Mesenchymal stem cell (in vitro differentiated cells and primary cell): ENCODE results near the gene RABEP2.

Source experiments
- DNase-seq: peaks from one replicate; pipeline ENCODE4 v3.0.0-alpha.2; 2013
- H2AFZ ChIP-seq: one replicate; pipeline ENCODE4 v1.6.1; 2013; ENCODE audit warnings: low read depth, mild to moderate bottlenecking, control low read depth, inconsistent platforms, low read length, moderate library complexity
- H2AK5ac ChIP-seq: 2 replicates; pipeline ENCODE4 v1.6.1; 2013; ENCODE audit warnings: low read length, moderate library complexity, mild to moderate bottlenecking, inconsistent platforms; ENCODE audit not compliant: severe bottlenecking
- H2BK120ac ChIP-seq: one replicate; pipeline ENCODE4 v1.6.1; 2013; ENCODE audit warnings: low read depth, mild to moderate bottlenecking, inconsistent platforms, low read length, moderate library complexity
- H2BK12ac ChIP-seq, 2 experiments: one replicate each; pipeline ENCODE4 v1.6.1; 2013; ENCODE audit warnings: inconsistent platforms in 2 of 2, low read length in 2 of 2, mild to moderate bottlenecking in 2 of 2, moderate library complexity in 2 of 2, control low read depth in 1 of 2
- H2BK15ac ChIP-seq: one replicate; pipeline ENCODE4 v1.6.1; 2013; ENCODE audit warnings: mild to moderate bottlenecking, low read depth, inconsistent platforms; ENCODE audit not compliant: poor library complexity, severe bottlenecking
- H2BK5ac ChIP-seq: 2 replicates; pipeline ENCODE4 v1.6.1; 2013; ENCODE audit warnings: low read depth, mild to moderate bottlenecking, low read length, control low read depth, inconsistent platforms; ENCODE audit not compliant: poor library complexity, severe bottlenecking
- H3K14ac ChIP-seq, 2 experiments: one replicate each; pipeline ENCODE4 v1.6.1; 2013; ENCODE audit warnings: inconsistent platforms in 2 of 2, low read length in 2 of 2, control low read depth in 1 of 2, mild to moderate bottlenecking in 1 of 2, moderate library complexity in 1 of 2
- H3K18ac ChIP-seq, 2 experiments: one replicate each; pipeline ENCODE4 v1.6.1; 2013; ENCODE audit warnings: inconsistent platforms in 2 of 2, low read length in 2 of 2, control low read depth in 1 of 2, low read depth in 1 of 2, mild to moderate bottlenecking in 1 of 2
- H3K23ac ChIP-seq, 2 experiments: one replicate each; pipeline ENCODE4 v1.6.1; 2013; ENCODE audit warnings: inconsistent platforms in 2 of 2, low read length in 2 of 2, mild to moderate bottlenecking in 2 of 2, moderate library complexity in 2 of 2, control low read depth in 1 of 2
- H3K27ac ChIP-seq: 2 replicates; pipeline ENCODE4 v1.5.1; 2013; ENCODE audit warnings: mild to moderate bottlenecking, moderate library complexity, low read length, control low read depth, inconsistent platforms; ENCODE audit not compliant: poor library complexity, severe bottlenecking
- H3K27me3 ChIP-seq, 2 experiments: 2 replicates each; pipeline versions ENCODE4 v1.6.1 to v1.7.0; 2013; ENCODE audit warnings: low read length in 2 of 2, mild to moderate bottlenecking in 2 of 2, moderate library complexity in 2 of 2, control low read depth in 1 of 2, inconsistent platforms in 1 of 2; ENCODE audit not compliant: control insufficient read depth in 1 of 2, insufficient read depth in 1 of 2
- H3K36me3 ChIP-seq, 2 experiments: 2 replicates each; pipeline versions ENCODE4 v1.6.1 to v1.7.0; 2013; ENCODE audit warnings: low read length in 2 of 2, control low read depth in 1 of 2, inconsistent platforms in 1 of 2, low read depth in 1 of 2, mild to moderate bottlenecking in 1 of 2; ENCODE audit not compliant: insufficient read depth in 2 of 2, control insufficient read depth in 1 of 2
- H3K4ac ChIP-seq, 2 experiments: one replicate each; pipeline ENCODE4 v1.6.1; 2013; ENCODE audit warnings: inconsistent platforms in 2 of 2, low read length in 2 of 2, mild to moderate bottlenecking in 2 of 2, moderate library complexity in 2 of 2, control low read depth in 1 of 2, low read depth in 1 of 2
- H3K4me1 ChIP-seq: 2 replicates; pipeline ENCODE4 v1.6.1; 2013; ENCODE audit warnings: low read depth, low read length, control low read depth; ENCODE audit not compliant: control insufficient read depth, insufficient read depth
- H3K4me2 ChIP-seq: 2 replicates; pipeline ENCODE4 v1.6.1; 2013; ENCODE audit warnings: low read length, mild to moderate bottlenecking, inconsistent platforms; ENCODE audit not compliant: poor library complexity, severe bottlenecking
- H3K4me3 ChIP-seq, 2 experiments: 2 replicates each; pipeline versions ENCODE4 v1.5.1 to v1.7.0; 2013; ENCODE audit warnings: low read length in 2 of 2, mild to moderate bottlenecking in 2 of 2, control low read depth in 1 of 2, low read depth in 1 of 2; ENCODE audit not compliant: insufficient read depth in 1 of 2
- H3K79me1 ChIP-seq: replicated peaks from 2 replicates; pipeline ENCODE4 v1.6.1; 2013; ENCODE audit warnings: mild to moderate bottlenecking, control low read depth, low read length, inconsistent platforms; ENCODE audit not compliant: poor library complexity, severe bottlenecking
- H3K9ac ChIP-seq: 2 replicates; pipeline ENCODE4 v1.7.0; 2013; ENCODE audit warnings: mild to moderate bottlenecking, low read length, moderate library complexity
- H3K9me3 ChIP-seq: 2 replicates; pipeline ENCODE4 v1.7.0; 2013; ENCODE audit warnings: mild to moderate bottlenecking, low read length; ENCODE audit not compliant: control insufficient read depth
- H4K8ac ChIP-seq: one replicate; pipeline ENCODE4 v1.6.1; 2013; ENCODE audit warnings: inconsistent platforms, mild to moderate bottlenecking, low read length, moderate library complexity
- H4K91ac ChIP-seq: one replicate; pipeline ENCODE4 v1.6.1; 2013; ENCODE audit warnings: mild to moderate bottlenecking, low read length, inconsistent platforms
- WGBS: methylation state at CpG from one replicate; pipeline ENCODE4 v1.1.7; 2013; ENCODE audit warnings: mixed read lengths; 5-methylcytosine and 5-hydroxymethylcytosine counted together

The RABEP2 gene

GRCh38 chr16:28958216-28958615, 33.2 kb upstream of the RABEP2 start:
- Histone ChIP-seq H3K9ac (no peak overlapping the region), H3K36me3 (peaks cover 73 to 85% of the 10 kb centered on the region in 2 experiments), H3K9me3 (no peaks in the 10 kb centered on the region), H4K91ac (no peak overlapping the region), H3K14ac (no peak overlapping the region), H3K4ac (no peak overlapping the region), H2AFZ (no peak overlapping the region), H3K27ac (no peak overlapping the region), H3K18ac (no peak overlapping the region), H3K23ac (no peak overlapping the region), H4K8ac (no peak overlapping the region), H2BK15ac (no peak overlapping the region), H3K4me3 (no peak overlapping the region), H2BK12ac (no peak overlapping the region), H3K79me1 (peaks cover 41% of the 10 kb centered on the region), H3K27me3 (no peaks in the 10 kb centered on the region), H3K4me2 (no peak overlapping the region), H2BK120ac (no peak overlapping the region), H3K4me1 (no peaks in the 10 kb centered on the region), H2AK5ac (no peak overlapping the region), H2BK5ac (no peak overlapping the region)
- no peak for DNase-seq
- WGBS: 95% methylated on average over 9 of the region's 9 CpGs

GRCh38 chr16:28951410-28951943, 26.4 kb upstream of the RABEP2 start:
- Histone ChIP-seq H3K9me3 (no peaks in the 10 kb centered on the region), H3K36me3 (peaks cover 29 to 38% of the 10 kb centered on the region in 2 experiments), H2AK5ac (no peak overlapping the region), H3K18ac (peak overlapping the region in 1 of 2 experiments; percentile 77), H3K23ac (peak overlapping the region in 1 of 2 experiments; percentile 57), H3K27ac (no peak overlapping the region), H3K4me3 (peak overlapping the region; percentile 93 to 95), H2BK12ac (no peak overlapping the region), H3K4ac (no peak overlapping the region), H2BK15ac (peak overlapping the region; percentile 78), H3K4me2 (peak overlapping the region; percentile 97), H2BK5ac (no peak overlapping the region), H3K14ac (no peak overlapping the region), H3K27me3 (no peaks in the 10 kb centered on the region), H3K9ac (peak overlapping the region; percentile 90), H3K79me1 (peaks cover 28% of the 10 kb centered on the region), H2AFZ (peak overlapping the region; percentile 80), H3K4me1 (peaks cover 9% of the 10 kb centered on the region), H2BK120ac (peak overlapping the region; percentile 54), H4K8ac (no peak overlapping the region), H4K91ac (peak overlapping the region; percentile 74)
- no peak for DNase-seq
- WGBS: 2% methylated on average over 17 of the region's 17 CpGs

GRCh38 chr16:28950648-28951409, 25.8 kb upstream of the RABEP2 start, which contains the start of gene NFATC2IP:
TSS of gene NFATC2IP (plus strand) at chr16:28950937. CDS start at chr16:28951012, 75 bp downstream.
- DNase-seq: peak; percentile 100

GRCh38 chr16:28946681-28947080, 21.6 kb upstream of the RABEP2 start:
- Histone ChIP-seq H3K23ac (no peak overlapping the region), H4K91ac (no peak overlapping the region), H3K79me1 (peaks cover 2% of the 10 kb centered on the region), H3K4me2 (no peak overlapping the region), H3K9me3 (no peaks in the 10 kb centered on the region), H2BK15ac (no peak overlapping the region), H2BK120ac (no peak overlapping the region), H3K4ac (no peak overlapping the region), H3K4me1 (peaks cover 8% of the 10 kb centered on the region), H2BK12ac (no peak overlapping the region), H3K9ac (no peak overlapping the region), H3K18ac (no peak overlapping the region), H3K4me3 (no peak overlapping the region), H4K8ac (no peak overlapping the region), H2BK5ac (no peak overlapping the region), H2AFZ (no peak overlapping the region), H3K27me3 (no peaks in the 10 kb centered on the region), H3K36me3 (no peaks in the 10 kb centered on the region), H3K27ac (no peak overlapping the region), H3K14ac (no peak overlapping the region), H2AK5ac (no peak overlapping the region)
- no peak for DNase-seq
- 78% methylated on average over 2 of the region's 4 CpGs for WGBS

More at GRCh38 chr16:28950648-28951409, 25.8 kb upstream of the RABEP2 start, which contains the start of gene NFATC2IP:
- Histone ChIP-seq H3K4ac (peak within 1 kb of the TSS; percentile 46 to 88), H3K4me1 (peaks cover 10% of the 10 kb centered on the region), H3K4me2 (peak within 1 kb of the TSS; percentile 97), H3K9me3 (no peaks in the 10 kb centered on the region), H2AK5ac (no peak within 1 kb of the TSS), H2BK12ac (peak within 1 kb of the TSS in 1 of 2 experiments; percentile 6), H4K8ac (peak within 1 kb of the TSS; percentile 90), H3K14ac (peak within 1 kb of the TSS in 1 of 2 experiments; percentile 10), H3K23ac (peak within 1 kb of the TSS in 1 of 2 experiments; percentile 57), H2BK15ac (peak within 1 kb of the TSS; percentile 78), H3K27ac (peak within 1 kb of the TSS; percentile 60), H3K36me3 (peaks cover 22 to 32% of the 10 kb centered on the region in 2 experiments), H3K79me1 (peaks cover 23% of the 10 kb centered on the region), H2AFZ (peak within 1 kb of the TSS; percentile 80), H3K9ac (peak within 1 kb of the TSS; percentile 90), H3K27me3 (no peaks in the 10 kb centered on the region), H4K91ac (peak within 1 kb of the TSS; percentile 74), H2BK5ac (no peak within 1 kb of the TSS), H3K4me3 (peak within 1 kb of the TSS; percentile 93 to 95), H3K18ac (peak within 1 kb of the TSS; percentile 61 to 84), H2BK120ac (peak within 1 kb of the TSS; percentile 54)
- WGBS: 1% methylated on average over 66 of the region's 79 CpGs
